Measurements from ENCODE around the gene ATP5PD. TPM values are rescaled to one million over a fixed set of nuclear protein-coding genes. Genes with fewer than 3 reads are reported as not detected.

ATP5PD gene
- total RNA-seq, 1 experiment from 2014 or later = 383 TPM

GRCh38 chr17:75060434-75061054 is 13.8 kb upstream of the ATP5PD start (continued):
- TF ChIP-seq, protein P1, sequence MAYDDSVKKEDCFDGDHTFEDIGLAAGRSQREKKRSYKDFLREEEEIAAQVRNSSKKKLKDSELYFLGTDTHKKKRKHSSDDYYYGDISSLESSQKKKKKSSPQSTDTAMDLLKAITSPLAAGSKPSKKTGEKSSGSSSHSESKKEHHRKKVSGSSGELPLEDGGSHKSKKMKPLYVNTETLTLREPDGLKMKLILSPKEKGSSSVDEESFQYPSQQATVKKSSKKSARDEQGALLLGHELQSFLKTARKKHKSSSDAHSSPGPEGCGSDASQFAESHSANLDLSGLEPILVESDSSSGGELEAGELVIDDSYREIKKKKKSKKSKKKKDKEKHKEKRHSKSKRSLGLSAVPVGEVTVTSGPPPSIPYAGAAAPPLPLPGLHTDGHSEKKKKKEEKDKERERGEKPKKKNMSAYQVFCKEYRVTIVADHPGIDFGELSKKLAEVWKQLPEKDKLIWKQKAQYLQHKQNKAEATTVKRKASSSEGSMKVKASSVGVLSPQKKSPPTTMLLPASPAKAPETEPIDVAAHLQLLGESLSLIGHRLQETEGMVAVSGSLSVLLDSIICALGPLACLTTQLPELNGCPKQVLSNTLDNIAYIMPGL (CRISPR knock-in tag; IDR thresholded peaks at IDR 0.05) = no peak

DNA sequence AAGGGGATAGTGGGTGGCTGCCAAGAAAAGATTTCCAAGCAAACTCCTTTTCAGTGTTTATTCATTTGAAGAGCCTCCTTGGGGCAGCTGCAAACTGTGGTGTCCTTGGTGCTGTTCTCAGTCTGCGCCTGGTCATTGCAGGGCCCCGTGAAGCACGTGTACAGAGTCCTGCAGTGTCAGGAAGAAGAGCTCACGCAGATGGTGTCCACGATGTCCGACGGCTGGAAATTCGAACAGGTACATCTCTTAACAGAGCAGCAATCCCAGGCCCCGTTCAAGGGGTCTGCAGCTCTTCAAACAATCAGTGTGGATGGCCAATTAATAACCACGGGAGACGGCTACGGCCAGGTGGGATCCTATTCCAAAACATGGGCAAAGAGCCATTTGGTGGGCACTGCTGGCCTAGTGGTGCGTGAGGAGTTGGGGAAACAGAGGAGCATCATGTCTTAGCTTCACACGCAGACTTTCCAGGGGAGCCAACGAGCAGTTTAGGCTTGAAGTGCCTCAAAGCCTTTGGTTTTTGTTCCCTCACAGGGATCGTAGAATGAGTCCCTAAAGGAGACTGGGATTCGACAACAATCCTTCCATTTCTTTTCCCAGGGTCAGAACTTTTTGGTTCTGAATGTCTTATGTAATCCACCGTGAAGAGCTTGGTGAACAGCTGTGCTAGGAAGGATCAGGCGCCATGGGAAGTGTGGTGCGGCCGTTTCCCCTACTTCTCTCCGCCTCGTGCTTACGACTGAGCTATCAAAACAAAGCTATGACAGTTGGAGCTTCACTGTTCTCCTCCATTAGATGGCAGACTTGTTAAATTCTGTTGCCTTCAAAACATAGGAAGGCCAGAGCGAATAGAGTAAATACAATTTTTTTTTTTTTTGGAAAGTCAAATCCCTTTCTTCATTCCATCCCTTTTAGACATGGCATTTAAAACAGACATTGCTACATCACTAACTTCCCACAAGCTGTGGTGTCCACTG is 12.9 kb upstream of the ATP5PD start:
- H3K27me3 Mint-ChIP-seq (ENCODE audit: low read depth) = no peaks in the 10 kb centered on the region
- no peak overlapping the region for H3K4me3 Mint-ChIP-seq
- no peak for TF ChIP-seq ZNF121 (CRISPR knock-in tag; IDR thresholded peaks at IDR 0.05)
- TF ChIP-seq GTF2I (CRISPR knock-in tag; conservative IDR thresholded peaks at IDR 0.05) = no peak
- no peak for TF ChIP-seq MXD4 (CRISPR knock-in tag; IDR thresholded peaks at IDR 0.05; ENCODE audit: borderline replicate concordance)
- no peak for TF ChIP-seq FOXJ3 (CRISPR knock-in tag; IDR thresholded peaks at IDR 0.05; ENCODE audit: borderline replicate concordance)
- TF ChIP-seq CBFB (CRISPR knock-in tag; IDR thresholded peaks at IDR 0.05; ENCODE audit: low read depth) = no peak
- TF ChIP-seq ZNF317 (CRISPR knock-in tag; IDR thresholded peaks at IDR 0.05; ENCODE audit: borderline replicate concordance, low read depth) = no peak
- no peak for TF ChIP-seq EMX1 (CRISPR knock-in tag; IDR thresholded peaks at IDR 0.05)
- ATAC-seq (peak; percentile 55), DNase-seq (ENCODE audit: low spot score) (no peak)
- no peaks in the 10 kb centered on the region for H3K4me1 Mint-ChIP-seq
- peaks cover 68% of the 10 kb centered on the region for H3K36me3 Mint-ChIP-seq
- peak overlapping the region; percentile 15; the same call in 1 of the 2 replicates for H3K27ac Mint-ChIP-seq
- POLR2A ChIA-PET = interaction anchor here (0.6 to 1.3 kb wide), 2 partner anchors 47 to 72 kb away, joined by 3 read pairs; partner anchors contain the start of genes MRPL58 and NT5C
- CTCF ChIA-PET = interaction anchor here (0.5 to 3.1 kb wide), 25 partner anchors 9 to 211 kb away, joined by 3 to 13 read pairs (median 6); partner anchors contain the start of genes ARMC7, MIF4GD, MRPL58 and NT5C
- no peaks in the 10 kb centered on the region for H3K9me3 Mint-ChIP-seq

GRCh38 chr17:75051941-75052340 is 5.2 kb upstream of the ATP5PD start:
- peaks cover 60% of the 10 kb centered on the region for H3K36me3 Mint-ChIP-seq
- ATAC-seq (no peak), DNase-seq (ENCODE audit: low spot score) (no peak)
- ChIA-PET CTCF (no interaction called here), POLR2A (no interaction called here)
- H3K27me3 Mint-ChIP-seq (ENCODE audit: low read depth) = no peaks in the 10 kb centered on the region
- no peak overlapping the region for H3K4me3 Mint-ChIP-seq
- H3K4me1 Mint-ChIP-seq = peaks cover 14% of the 10 kb centered on the region
- TF ChIP-seq, protein P2, sequence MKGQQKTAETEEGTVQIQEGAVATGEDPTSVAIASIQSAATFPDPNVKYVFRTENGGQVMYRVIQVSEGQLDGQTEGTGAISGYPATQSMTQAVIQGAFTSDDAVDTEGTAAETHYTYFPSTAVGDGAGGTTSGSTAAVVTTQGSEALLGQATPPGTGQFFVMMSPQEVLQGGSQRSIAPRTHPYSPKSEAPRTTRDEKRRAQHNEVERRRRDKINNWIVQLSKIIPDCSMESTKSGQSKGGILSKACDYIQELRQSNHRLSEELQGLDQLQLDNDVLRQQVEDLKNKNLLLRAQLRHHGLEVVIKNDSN (CRISPR knock-in tag; IDR thresholded peaks at IDR 0.05) = no peak
- TF ChIP-seq JAZF1 (CRISPR knock-in tag; IDR thresholded peaks at IDR 0.05) (no peak), NFE2L1 (CRISPR knock-in tag; IDR thresholded peaks at IDR 0.05) (no peak), EMX1 (CRISPR knock-in tag; IDR thresholded peaks at IDR 0.05) (no peak), HMGA2 (CRISPR knock-in tag; IDR thresholded peaks at IDR 0.05) (no peak), PRRX2 (CRISPR knock-in tag; IDR thresholded peaks at IDR 0.05) (no peak), GABPB1 (CRISPR knock-in tag; IDR thresholded peaks at IDR 0.05) (no peak), ZBTB21 (CRISPR knock-in tag; IDR thresholded peaks at IDR 0.05; ENCODE audit: borderline replicate concordance) (no peak), RORB (CRISPR knock-in tag; IDR thresholded peaks at IDR 0.05) (no peak)
- TF ChIP-seq, protein P3, sequence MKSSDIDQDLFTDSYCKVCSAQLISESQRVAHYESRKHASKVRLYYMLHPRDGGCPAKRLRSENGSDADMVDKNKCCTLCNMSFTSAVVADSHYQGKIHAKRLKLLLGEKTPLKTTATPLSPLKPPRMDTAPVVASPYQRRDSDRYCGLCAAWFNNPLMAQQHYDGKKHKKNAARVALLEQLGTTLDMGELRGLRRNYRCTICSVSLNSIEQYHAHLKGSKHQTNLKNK (CRISPR knock-in tag; IDR thresholded peaks at IDR 0.05) = no peak
- TF ChIP-seq, protein P4, sequence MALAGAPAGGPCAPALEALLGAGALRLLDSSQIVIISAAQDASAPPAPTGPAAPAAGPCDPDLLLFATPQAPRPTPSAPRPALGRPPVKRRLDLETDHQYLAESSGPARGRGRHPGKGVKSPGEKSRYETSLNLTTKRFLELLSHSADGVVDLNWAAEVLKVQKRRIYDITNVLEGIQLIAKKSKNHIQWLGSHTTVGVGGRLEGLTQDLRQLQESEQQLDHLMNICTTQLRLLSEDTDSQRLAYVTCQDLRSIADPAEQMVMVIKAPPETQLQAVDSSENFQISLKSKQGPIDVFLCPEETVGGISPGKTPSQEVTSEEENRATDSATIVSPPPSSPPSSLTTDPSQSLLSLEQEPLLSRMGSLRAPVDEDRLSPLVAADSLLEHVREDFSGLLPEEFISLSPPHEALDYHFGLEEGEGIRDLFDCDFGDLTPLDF (CRISPR knock-in tag; IDR thresholded peaks at IDR 0.05) = no peak
- no peaks in the 10 kb centered on the region for H3K9me3 Mint-ChIP-seq
- peak overlapping the region; percentile 80 for H3K27ac Mint-ChIP-seq

Measured in WTC11 (cell line).